DMS 273 (cell line): ENCODE data around the gene DIAPH3.

Source experiments
- DNase-seq: peaks from one replicate; lab custom pipeline; 2025; ENCODE audit not compliant: unreplicated experiment; lab: John Stamatoyannopoulos, UW

The DIAPH3 gene

GRCh38 chr13:59801107-59801880 lies 362.4 kb downstream of the DIAPH3 start:
- DNase-seq: no peak

DNA sequence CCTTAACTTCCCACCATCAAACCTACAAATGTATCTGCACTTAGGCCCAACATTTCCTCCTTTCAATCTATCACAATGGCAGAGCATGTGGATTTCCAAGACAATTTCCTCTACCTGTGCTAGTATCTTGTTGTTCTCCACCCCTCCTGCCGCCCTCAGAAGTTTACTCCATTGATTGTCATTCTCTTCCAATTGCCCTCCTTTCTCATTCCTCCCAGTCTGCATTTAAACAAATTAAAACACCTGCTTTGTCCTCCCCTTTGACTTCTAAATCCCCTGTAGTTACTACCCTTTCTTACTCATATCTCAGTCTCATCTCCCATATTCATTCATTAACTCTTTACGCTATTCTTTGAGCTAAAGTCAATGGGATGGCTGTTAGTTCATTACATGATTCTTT lies 370.6 kb downstream of the DIAPH3 start:
- DNase-seq: no peak

DNA sequence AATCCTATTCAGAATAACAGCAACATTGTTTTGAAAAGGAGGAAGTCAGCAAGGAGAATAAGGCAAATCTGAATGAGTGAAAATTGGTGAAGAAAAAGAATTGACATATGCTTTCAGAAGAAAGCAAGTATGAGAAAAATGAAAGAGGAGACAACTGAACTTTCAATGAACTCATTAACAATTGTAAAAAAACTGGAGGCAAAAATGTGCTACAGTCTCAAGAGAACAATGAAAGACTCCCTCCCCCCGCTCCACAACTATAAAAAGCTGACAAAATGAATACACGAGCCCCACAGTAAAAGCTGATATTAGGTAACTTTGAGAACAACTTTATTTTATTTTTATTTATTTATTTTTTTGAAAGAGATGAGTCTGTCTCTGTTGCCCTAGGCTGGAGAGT lies 373.1 kb downstream of the DIAPH3 start:
- DNase-seq: no peak

- DNase-seq: no peak
Measured at GRCh38 chr13:59789558-59789957, 374.2 kb downstream of the DIAPH3 start.

- DNase-seq: no peak
Measured at GRCh38 chr13:59787679-59788078, 376.0 kb downstream of the DIAPH3 start.

- DNase-seq: no peak
Measured at GRCh38 chr13:59782696-59783095, 381.0 kb downstream of the DIAPH3 start.

- DNase-seq: no peak
Measured at GRCh38 chr13:59780058-59780457, 383.7 kb downstream of the DIAPH3 start.

- no peak for DNase-seq
Measured at GRCh38 chr13:59776924-59777690, 386.6 kb downstream of the DIAPH3 start.

GRCh38 chr13:59774491-59774971 lies 389.2 kb downstream of the DIAPH3 start:
- no peak for DNase-seq

DNA sequence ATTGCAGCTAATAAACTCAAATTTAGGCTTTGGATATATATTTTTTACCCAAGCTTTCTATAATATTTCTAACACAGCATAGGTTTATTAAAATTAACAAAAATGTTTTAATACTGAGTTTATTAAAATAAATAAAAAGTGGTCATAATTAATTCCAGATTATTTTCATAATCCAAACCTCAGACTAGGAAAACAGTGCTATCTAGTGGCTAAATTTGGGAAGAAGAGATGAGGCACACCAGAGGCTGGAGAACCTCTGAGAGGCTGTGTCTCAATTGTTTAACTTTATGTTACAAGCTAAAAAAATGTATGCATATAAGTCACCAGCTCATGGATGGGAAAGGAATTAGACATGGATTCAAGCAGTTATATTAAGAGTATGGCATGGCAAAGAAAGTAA lies 392.5 kb downstream of the DIAPH3 start:
- peak; percentile 23 for DNase-seq

DNA sequence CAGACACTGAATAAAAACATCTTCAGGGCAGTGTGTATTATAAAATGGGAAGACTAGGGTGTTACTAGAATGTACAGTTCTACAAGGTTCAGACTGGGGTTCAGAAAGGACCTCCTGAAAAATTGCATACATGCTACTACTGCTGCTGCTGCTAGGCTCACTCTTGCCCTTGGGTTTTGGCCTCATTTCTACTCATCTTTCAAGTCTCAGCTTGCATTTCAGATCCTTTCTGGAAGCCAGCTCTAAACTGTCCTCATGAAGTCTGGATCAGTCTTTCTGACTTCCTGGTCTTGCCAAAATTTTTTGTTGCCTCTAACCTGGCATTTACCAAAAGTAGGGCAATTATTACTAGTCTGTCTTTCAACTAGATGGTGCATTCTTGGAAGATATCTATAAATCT lies 393.3 kb downstream of the DIAPH3 start:
- DNase-seq: no peak

- DNase-seq: no peak
Measured at GRCh38 chr13:59766236-59766635, 397.5 kb downstream of the DIAPH3 start.

- no peak for DNase-seq
Measured at GRCh38 chr13:59755632-59756290, 408.0 kb downstream of the DIAPH3 start.

DNA sequence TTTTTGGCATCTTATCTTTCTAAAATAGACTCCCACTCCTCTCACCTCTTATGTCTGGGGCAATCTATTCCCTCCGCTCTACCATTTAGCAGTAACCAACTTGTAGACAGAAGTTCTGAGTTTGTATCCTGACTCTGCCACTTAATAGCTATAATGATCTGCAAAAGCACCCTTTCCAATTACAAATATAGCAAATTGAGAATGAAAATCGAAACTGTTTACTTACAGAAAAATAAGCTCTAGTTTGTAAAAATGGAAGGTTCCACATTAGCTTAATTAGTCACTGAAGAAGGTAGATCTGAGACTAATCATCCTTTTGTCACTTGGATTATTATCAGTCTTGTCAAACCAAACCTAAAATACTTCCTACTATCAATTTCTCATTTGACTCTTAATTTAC lies 409.3 kb downstream of the DIAPH3 start:
- DNase-seq: no peak

DNA sequence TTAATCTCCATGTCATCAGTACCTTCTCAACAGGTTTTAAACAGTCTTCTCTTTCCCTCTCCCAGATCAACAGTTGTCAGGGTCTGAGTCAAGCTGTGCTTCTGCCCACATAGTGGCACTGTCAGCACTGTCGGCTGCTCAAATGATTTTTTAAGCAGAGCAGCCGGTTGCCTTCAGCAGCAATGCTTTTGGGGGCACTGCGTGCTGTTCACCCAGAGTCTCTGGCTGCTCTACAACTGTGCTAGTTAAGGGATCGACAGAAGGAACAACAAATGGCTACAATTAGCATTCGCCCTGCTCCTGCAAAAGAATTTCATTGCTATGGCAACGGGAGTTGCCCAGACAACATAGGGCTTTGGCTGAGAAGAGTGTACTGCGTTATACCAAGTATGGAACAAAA lies 412.9 kb downstream of the DIAPH3 start:
- peak; percentile 90 for DNase-seq

- no peak for DNase-seq
Measured at GRCh38 chr13:59748046-59748445, 415.7 kb downstream of the DIAPH3 start.

DNA sequence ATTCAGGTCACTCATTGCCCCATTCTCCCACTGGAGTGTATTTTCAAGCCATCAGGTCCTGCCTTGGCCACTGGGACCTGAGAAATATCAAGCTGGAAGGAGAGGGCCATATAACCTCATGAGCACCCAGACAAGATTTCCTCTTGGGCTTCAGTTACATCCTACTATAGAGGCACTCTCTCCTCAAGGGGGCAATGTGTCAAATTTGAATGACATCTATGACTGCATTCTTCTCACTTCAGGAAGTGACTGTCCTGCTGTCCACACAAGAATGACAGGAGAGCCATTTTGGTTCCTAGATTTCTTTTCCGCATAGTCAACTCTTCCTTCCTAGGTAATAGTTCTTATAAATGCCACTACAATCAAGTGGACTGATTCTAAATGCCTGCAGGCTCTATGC lies 416.2 kb downstream of the DIAPH3 start:
- peak; percentile 1 for DNase-seq

DNA sequence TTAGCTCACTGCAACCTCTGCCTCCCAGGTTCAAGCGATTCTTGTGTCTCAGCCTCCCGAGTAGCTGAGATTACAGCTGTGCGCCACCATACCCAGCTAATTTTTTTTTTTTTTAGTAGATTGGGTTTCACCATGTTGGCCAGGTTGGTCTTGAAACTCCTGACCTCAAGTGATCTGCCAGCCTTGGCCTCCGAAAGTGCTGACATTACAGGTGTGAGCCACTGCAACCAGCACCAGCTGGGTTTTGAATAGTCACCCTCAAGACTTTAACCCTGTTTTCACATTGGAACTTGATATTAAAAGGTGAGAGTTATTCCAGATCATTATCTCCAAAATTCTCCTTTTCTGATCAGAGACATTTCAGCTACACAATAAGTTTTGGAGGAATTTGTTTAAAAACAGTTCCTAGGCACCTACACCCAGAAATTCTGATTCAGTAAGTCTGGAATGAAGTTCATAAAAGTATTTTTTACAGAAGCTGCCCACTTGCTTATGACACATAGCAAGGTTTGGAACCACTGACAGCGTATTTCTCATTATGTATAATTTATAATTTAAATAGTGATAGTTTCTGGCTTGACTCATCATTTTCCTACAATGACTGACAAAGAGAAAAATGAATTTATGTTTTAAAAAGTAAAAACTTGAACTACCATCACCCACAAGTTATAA lies 417.3 kb downstream of the DIAPH3 start:
- no peak for DNase-seq

DNA sequence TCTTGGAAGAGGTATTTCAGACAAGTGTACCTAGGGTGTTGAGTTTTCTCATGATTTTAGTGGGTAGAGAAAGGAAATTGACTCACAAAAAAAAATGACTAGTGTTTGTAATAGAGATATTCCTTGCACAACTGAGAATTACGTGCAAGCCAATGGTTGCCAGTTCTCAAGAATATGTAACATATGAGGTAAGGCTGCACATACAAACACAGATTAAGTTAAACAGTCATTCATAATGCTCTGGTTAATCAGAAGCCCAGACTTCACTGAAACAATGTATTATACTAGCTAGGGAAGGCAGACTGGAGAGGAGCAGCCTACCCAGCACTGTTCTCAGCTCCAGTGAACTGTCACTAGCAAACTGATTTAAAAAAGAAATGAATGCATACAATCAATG lies 418.3 kb downstream of the DIAPH3 start:
- no peak for DNase-seq

DNA sequence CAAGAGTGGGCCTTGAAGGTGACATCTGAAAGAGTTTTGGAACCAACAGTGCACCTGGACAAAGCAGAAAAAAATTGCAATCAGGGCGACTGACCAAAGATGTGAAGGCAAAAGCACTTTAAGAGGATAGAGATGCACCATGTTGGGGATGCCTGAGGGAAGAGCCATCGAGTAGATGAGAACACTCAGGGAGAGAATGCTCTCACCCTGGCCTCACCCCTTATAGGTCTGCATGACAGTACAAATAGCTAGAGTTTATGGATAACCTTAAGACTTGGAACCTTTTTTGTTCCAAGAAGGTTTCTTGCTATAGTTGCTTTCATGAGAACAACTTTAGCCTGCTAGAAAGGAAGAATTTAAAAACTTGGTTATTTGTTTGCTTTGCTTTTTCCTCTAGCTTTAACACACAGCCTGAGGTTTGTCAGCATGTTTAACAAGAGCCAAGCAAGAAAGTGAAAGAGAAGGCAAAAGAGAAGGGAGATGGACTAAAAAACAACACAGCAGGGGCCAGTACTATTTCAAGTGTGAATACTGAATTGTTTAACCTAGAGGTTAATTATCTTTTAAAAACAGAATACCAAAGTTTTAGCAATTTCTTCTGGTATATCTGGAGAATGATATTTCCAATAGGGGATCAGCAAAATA lies 418.9 kb downstream of the DIAPH3 start:
- DNase-seq: no peak

DNA sequence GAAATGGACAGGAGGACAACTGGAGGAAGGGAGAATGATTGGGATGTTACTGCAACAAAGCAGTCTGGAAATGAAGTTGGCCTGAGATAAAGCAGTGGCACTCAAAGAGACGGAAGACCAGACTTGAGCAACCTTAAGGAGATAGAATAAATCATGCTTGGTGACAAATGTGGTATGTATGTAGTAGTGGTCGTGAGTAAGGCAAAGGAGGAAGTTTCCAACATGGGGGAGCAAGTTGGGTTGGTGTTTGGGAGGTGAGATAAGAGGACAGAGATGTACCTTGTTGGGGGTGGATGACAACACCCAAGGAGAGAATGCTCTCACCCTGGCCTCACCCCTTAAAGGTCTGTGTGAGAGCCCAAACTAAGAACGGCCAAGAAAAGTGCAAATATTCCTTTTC lies 420.5 kb downstream of the DIAPH3 start:
- no peak for DNase-seq
